ENCODE results near the gene FOXP1.

- TF ChIP-seq CTCF (IDR thresholded peaks at IDR 0.05) (no peak), POLR2A (IDR thresholded peaks at IDR 0.05) (no peak), EP300 (IDR thresholded peaks at IDR 0.05) (no peak), POLR2AphosphoS5 (IDR thresholded peaks at IDR 0.05) (no peak)
These were observed 216.4 kb downstream of the FOXP1 start for GRCh38 chr3:71366988-71367604.
